ENCODE results near the gene ATP6V0B.

The ATP6V0B gene

GRCh38 chr1:44012404-44012803, 37.6 kb downstream of the ATP6V0B start:
- DNase-seq, result peak; percentile 9

GRCh38 chr1:44012941-44013609, 38.3 kb downstream of the ATP6V0B start:
- DNase-seq, result peak; percentile 12

GRCh38 chr1:44013949-44014348, 39.2 kb downstream of the ATP6V0B start:
- DNase-seq, result peak; percentile 14

- DNase-seq, result no peak
Observed at GRCh38 chr1:44014365-44015104, 39.8 kb downstream of the ATP6V0B start.

GRCh38 chr1:44015206-44015605, 40.4 kb downstream of the ATP6V0B start:
- DNase-seq, result no peak

- DNase-seq, result no peak
Observed at GRCh38 chr1:44016041-44016889, 41.5 kb downstream of the ATP6V0B start.

GRCh38 chr1:44016890-44017400, 42.2 kb downstream of the ATP6V0B start:
- no peak for DNase-seq

GRCh38 chr1:44019466-44019948, 44.7 kb downstream of the ATP6V0B start:
- peak; percentile 57 for DNase-seq

- no peak for DNase-seq
Observed at GRCh38 chr1:44020464-44020863, 45.7 kb downstream of the ATP6V0B start.

- DNase-seq, result no peak
Observed at GRCh38 chr1:44021156-44021555, 46.4 kb downstream of the ATP6V0B start.

- no peak for DNase-seq
Observed at GRCh38 chr1:44021581-44022321, 47.0 kb downstream of the ATP6V0B start.

GRCh38 chr1:44024031-44024902, 49.5 kb downstream of the ATP6V0B start:
- no peak for DNase-seq

- DNase-seq, result no peak
Observed at GRCh38 chr1:44024903-44025525, 50.3 kb downstream of the ATP6V0B start.

- no peak for DNase-seq
Observed at GRCh38 chr1:44025816-44026215, 51.1 kb downstream of the ATP6V0B start.

GRCh38 chr1:44027320-44027719, 52.6 kb downstream of the ATP6V0B start:
- DNase-seq, result no peak
